Nephron (organoid): ENCODE results near the gene ZMYND12.
"Not testable (repeated sequence)": the region's sequence is repeated elsewhere in the genome, so short reads cannot be mapped to it uniquely, and the experiment has no call there.

Experiments
- H3K27ac Mint-ChIP-seq, 3 experiments: 2 replicates each; pipeline ENCODE4 v1.8.0; 2020; ENCODE audit warnings: mixed read lengths in 3 of 3, mild to moderate bottlenecking in 2 of 3, moderate library complexity in 1 of 3
- H3K27me3 Mint-ChIP-seq: 2 replicates; pipeline ENCODE4 v1.8.0; 2021; ENCODE audit warnings: low read depth, mild to moderate bottlenecking, moderate library complexity, mixed read lengths
- H3K36me3 Mint-ChIP-seq: 2 replicates; pipeline ENCODE4 v1.8.0; 2020; ENCODE audit warnings: low read depth, mixed read lengths
- H3K4me1 Mint-ChIP-seq: 2 replicates; pipeline ENCODE4 v1.8.0; 2020; ENCODE audit warnings: mixed read lengths
- H3K4me3 Mint-ChIP-seq, 3 experiments: 2 replicates each; pipeline ENCODE4 v1.8.0; 2020; ENCODE audit warnings: mild to moderate bottlenecking in 3 of 3, mixed read lengths in 3 of 3, moderate library complexity in 2 of 3
- H3K9me3 Mint-ChIP-seq: 2 replicates; pipeline ENCODE4 v1.8.0; 2020; ENCODE audit warnings: mixed read lengths
- TF ChIP-seq, protein P1 (sequence below), 3 experiments: fragments of 200-600 bp; sonication (generic); IDR thresholded peaks; one replicate each; pipeline ENCODE4 v1.5.0; 2021; ENCODE audit warnings: antibody characterized with exemption in 3 of 3; ENCODE audit not compliant: unreplicated experiment in 3 of 3

Gene ZMYND12

GRCh38 chr1:42480921-42481320 lies 25.1 kb upstream of the ZMYND12 start:
- Mint-ChIP-seq H3K4me1 (no peaks in the 10 kb centered on the region), H3K36me3 (no peaks in the 10 kb centered on the region), H3K4me3 (no peak overlapping the region), H3K27ac (no peak overlapping the region), H3K9me3 (no peaks in the 10 kb centered on the region), H3K27me3 (no peaks in the 10 kb centered on the region)
- TF ChIP-seq, protein P1, sequence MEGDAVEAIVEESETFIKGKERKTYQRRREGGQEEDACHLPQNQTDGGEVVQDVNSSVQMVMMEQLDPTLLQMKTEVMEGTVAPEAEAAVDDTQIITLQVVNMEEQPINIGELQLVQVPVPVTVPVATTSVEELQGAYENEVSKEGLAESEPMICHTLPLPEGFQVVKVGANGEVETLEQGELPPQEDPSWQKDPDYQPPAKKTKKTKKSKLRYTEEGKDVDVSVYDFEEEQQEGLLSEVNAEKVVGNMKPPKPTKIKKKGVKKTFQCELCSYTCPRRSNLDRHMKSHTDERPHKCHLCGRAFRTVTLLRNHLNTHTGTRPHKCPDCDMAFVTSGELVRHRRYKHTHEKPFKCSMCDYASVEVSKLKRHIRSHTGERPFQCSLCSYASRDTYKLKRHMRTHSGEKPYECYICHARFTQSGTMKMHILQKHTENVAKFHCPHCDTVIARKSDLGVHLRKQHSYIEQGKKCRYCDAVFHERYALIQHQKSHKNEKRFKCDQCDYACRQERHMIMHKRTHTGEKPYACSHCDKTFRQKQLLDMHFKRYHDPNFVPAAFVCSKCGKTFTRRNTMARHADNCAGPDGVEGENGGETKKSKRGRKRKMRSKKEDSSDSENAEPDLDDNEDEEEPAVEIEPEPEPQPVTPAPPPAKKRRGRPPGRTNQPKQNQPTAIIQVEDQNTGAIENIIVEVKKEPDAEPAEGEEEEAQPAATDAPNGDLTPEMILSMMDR (IDR thresholded peaks at IDR 0.05; ENCODE audit: unreplicated experiment in 3 of 3): no peak

DNA sequence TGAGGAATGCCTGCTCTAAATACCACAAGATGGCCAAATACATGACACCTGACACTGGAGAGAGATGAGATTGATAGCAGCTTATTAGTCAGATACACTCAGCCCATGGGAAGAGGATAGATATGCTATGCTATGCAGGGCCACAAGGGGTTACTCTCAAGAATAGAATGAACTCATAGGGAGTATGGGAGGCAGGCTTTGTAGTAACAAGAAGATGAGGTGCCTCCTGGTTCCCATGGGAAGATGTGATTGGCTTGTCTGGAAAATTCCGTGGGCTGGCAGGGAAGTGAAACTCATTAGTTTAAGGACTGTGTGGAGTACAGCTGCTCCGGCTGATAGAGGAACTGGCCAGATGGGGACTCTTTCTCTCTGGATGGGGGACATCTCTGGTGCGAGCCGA lies 23.8 kb upstream of the ZMYND12 start:
- H3K4me3 Mint-ChIP-seq: no peak overlapping the region
- H3K27ac Mint-ChIP-seq: no peak overlapping the region
- no peaks in the 10 kb centered on the region for H3K4me1 Mint-ChIP-seq
- TF ChIP-seq, protein P1 (IDR thresholded peaks at IDR 0.05; ENCODE audit: unreplicated experiment in 3 of 3): no peak
- no peaks in the 10 kb centered on the region for H3K36me3 Mint-ChIP-seq
- no peaks in the 10 kb centered on the region for H3K27me3 Mint-ChIP-seq
- H3K9me3 Mint-ChIP-seq: no peaks in the 10 kb centered on the region

GRCh38 chr1:42477775-42478174 lies 22.0 kb upstream of the ZMYND12 start:
- Mint-ChIP-seq H3K27me3 (no peaks in the 10 kb centered on the region), H3K36me3 (no peaks in the 10 kb centered on the region), H3K4me3 (no peak overlapping the region), H3K4me1 (no peaks in the 10 kb centered on the region), H3K9me3 (no peaks in the 10 kb centered on the region), H3K27ac (no peak overlapping the region)
- TF ChIP-seq, protein P1 (IDR thresholded peaks at IDR 0.05; ENCODE audit: unreplicated experiment in 3 of 3): no peak

GRCh38 chr1:42477354-42477753 lies 21.5 kb upstream of the ZMYND12 start:
- not testable (repeated sequence) for H3K27me3 Mint-ChIP-seq, H3K9me3 Mint-ChIP-seq, H3K27ac Mint-ChIP-seq, H3K36me3 Mint-ChIP-seq, H3K4me3 Mint-ChIP-seq, H3K4me1 Mint-ChIP-seq

DNA sequence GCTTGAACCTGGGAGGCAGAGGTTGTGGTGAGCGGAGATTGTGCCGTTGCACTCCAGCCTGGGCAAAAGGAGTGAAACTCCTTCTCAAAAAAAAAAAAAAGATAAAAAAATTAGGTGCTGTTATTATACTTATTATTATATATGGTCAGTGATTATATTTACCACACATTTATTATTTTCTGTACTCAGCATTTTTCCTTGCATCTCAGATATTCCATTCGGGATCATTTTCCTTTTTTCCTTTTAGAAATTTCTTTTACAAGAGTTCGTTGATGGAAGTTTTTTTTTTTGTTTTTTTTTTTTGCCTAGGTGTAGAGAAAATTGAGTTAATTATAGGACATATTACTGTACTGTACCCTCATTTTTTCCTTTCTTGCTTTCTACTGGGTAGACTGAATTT lies 20.8 kb upstream of the ZMYND12 start:
- TF ChIP-seq, protein P1 (IDR thresholded peaks at IDR 0.05; ENCODE audit: unreplicated experiment in 3 of 3): no peak
- H3K9me3 Mint-ChIP-seq: no peaks in the 10 kb centered on the region
- H3K36me3 Mint-ChIP-seq: no peaks in the 10 kb centered on the region
- H3K27me3 Mint-ChIP-seq: no peaks in the 10 kb centered on the region
- no peak overlapping the region for H3K4me3 Mint-ChIP-seq
- H3K4me1 Mint-ChIP-seq: no peaks in the 10 kb centered on the region
- H3K27ac Mint-ChIP-seq: no peak overlapping the region

- TF ChIP-seq, protein P1 (IDR thresholded peaks at IDR 0.05; ENCODE audit: unreplicated experiment in 3 of 3): no peak
- Mint-ChIP-seq H3K27me3 (no peaks in the 10 kb centered on the region), H3K4me1 (no peaks in the 10 kb centered on the region), H3K36me3 (no peaks in the 10 kb centered on the region), H3K27ac (no peak overlapping the region), H3K4me3 (no peak overlapping the region), H3K9me3 (no peaks in the 10 kb centered on the region)
Observed at GRCh38 chr1:42469727-42470126, 13.9 kb upstream of the ZMYND12 start.
